GM18517 (cell line): Measurements from ENCODE around the gene LIN52.

Experiments used
- ATAC-seq: cut with Tn5 transposase; IDR thresholded peaks from one replicate; pipeline ENCODE4 v1.9.1; 2021; ENCODE audit warnings: mild to moderate bottlenecking, moderate library complexity; ENCODE audit not compliant: unreplicated experiment

The LIN52 gene

DNA sequence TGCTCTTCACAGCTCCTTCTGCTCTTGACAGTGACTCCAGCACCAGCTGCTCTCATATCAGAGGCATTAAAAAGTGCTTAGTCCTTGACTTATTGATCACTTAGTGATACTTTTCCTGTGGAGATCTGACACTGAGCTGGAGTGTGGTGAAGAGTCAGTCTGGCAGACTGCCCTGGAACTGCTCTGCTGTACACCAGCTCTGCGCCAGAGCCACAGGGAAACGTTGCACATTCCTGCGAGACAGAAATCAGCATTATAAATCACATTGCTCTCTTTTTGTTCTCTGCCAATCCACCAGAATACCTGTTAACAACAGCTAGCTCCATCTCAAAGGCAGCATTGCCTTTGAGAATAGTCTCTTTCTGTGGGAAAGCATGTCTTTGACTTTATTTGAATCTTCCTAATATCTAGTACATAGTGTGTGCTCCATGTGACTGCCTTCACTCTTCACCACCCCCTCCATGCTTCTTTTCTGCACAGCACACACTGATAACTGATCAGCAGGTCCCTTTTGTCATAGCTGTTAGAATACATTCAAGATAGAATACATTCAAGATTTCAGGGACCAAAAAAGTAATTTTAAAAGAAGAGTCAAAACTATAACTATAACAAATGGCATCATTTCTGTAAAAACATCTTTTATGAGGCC lies 106.3 kb downstream of the LIN52 start:
- ATAC-seq, result no peak

DNA sequence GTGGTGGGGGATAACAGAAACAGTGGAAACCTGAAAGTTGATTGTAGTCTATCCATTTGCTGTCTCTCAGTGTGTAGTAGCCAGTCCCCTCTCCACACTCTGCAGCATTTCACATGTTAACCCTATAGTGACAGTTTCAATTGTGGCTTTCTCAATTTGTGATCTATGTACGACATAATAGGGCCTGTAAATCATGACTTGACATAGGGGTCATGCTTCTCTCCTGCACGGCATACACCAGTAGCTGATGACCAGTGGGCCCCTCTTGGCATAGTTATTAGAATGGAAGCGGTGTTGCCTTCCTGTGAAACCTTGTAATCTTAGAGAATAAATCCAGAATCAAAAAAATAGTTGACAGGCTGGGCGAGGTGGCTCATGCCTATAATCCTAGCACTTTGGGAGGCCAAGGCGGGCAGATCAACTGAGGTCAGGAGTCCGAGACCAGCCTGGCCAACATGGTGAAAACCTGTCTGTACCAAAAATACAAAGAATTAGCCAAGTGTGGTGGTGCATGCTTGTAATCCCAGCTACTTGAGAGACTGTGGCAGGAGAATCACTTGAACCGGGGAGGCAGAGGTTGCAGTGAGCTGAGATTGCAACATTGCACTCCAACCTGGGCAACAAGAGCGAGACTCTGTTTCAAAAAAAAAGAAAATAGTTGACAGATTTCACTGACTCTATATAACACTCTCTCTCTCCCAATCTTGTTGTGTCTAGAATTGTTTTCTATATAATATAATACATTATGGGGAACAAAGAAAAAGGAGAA lies 109.9 kb downstream of the LIN52 start:
- no peak for ATAC-seq

DNA sequence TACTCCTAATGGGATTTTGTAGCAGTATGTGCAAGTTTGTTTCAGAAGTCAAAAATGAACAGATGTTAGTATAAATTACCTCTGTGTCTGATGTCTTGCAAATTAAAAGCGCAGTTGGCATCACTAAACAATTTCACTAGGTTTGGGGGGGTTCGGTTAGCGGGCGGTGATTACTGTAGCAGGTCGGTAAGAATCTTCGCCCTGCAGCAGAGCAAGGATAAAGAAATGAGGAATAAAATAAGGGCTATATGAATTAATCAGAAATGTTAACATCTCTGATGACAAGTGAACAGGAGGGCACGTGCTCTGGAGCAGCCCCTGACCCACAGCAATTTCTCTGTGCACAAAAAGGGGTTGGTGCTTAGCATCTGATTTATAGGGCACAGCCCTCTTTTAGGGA lies 110.9 kb downstream of the LIN52 start:
- ATAC-seq, result no peak

GRCh38 chr14:74198441-74199234 lies 113.9 kb downstream of the LIN52 start:
- no peak for ATAC-seq

DNA sequence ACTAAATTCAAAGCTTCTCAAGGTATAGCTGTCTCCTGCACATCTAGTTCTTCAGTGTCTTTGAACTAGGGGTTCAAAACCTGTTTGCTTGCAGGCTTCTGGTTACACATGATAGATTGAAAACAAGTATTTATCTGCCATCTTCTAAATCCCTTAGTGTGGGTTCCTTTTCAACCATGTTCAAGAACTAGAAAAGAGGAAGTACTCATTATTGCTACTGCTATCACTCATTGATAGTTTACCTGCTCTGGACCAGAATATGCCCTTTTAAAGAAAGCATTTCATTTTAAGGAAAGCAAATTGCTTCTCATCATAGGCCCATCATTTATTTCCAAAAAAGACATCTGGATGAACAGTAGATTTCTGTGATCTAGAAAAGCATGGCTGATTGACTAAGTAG lies 117.4 kb downstream of the LIN52 start:
- no peak for ATAC-seq

DNA sequence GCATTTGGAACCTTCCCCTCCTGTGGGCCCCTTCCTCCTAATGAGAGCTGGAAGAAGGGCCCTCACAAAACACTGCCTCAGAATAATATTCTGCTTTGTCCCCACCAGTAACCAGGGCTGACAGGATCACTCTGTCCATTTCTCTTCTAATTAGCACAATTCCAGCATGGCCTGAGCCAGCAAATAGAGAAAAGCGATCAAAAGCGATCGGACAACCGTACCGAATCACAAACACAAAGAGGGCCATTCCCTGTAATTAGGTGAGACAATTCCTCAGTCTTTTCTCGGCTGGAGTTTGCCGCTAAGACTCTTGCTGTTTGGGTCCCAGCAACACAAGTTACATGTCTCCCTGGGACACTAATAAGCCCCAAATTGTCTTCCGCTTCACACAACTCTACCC lies 118.9 kb downstream of the LIN52 start:
- no peak for ATAC-seq

GRCh38 chr14:74204491-74204890 lies 119.7 kb downstream of the LIN52 start:
- ATAC-seq, result no peak

DNA sequence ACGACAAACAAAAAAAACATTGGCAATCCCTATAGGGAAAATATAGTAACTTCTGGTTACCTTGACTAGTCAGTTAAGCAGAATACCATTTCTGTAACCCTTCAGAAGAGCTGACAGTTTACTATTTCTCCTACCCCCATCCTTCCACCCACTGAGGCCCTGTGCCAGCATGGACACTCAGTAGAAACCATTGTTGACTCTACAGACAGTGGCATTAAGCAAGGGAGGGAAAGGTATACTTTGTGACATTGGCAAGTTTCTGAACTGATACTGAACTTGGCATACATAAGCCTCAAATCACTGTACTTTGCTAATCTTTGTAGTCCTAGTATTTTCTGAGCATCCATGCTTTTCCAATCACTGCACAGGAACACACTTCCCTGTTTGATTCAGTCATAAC lies 121.1 kb downstream of the LIN52 start:
- no peak for ATAC-seq

GRCh38 chr14:74207943-74208342 lies 123.2 kb downstream of the LIN52 start:
- ATAC-seq, result no peak

DNA sequence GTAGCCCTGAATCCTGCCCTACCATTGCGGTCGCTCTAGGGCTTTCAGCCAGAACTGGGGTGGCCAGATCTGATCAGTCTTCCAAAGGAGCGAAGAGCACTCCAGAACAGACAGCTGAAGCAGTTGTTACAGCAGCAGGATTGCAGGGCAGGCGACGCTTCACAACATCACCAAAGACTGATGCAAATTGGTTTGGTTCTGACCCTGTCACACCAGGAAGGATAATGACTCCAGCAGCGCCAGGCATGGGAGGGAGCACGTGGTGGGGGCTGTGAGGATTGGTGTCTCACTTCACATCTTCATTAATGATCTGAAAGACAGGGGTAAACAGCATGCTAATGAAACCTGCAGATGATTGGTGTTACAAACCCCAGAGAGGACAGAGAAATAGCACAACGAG lies 123.9 kb downstream of the LIN52 start:
- ATAC-seq, result no peak

DNA sequence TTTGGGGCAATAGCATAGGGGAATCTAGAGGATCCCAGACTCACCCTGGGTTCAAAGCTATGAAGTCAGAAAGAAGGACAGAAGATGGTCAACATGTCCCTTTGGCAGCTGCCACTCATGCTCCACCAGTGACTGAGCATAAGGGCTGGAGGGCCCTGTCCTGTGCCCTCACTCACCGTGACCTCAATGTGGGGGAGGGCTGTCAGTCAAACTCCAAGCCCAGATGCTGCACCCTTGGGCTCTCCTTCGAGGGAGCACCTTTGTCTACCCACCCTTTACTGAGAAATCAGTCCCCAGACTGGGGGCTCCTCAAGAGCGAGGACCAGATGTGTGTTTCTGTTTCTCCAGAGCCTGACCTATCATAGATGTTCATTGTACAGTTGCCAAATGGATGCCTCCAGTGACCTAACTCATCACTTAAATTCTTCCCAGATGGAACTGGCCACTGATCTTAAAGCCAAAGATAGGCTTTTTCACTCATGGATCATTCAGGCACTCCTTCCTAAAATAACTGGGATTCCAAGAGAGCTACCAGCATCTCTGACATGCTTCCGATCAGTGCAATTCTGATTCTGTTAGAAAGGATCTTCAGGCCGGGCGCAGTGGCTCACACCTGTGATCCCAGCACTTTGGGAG lies 127.3 kb downstream of the LIN52 start:
- ATAC-seq, result no peak

DNA sequence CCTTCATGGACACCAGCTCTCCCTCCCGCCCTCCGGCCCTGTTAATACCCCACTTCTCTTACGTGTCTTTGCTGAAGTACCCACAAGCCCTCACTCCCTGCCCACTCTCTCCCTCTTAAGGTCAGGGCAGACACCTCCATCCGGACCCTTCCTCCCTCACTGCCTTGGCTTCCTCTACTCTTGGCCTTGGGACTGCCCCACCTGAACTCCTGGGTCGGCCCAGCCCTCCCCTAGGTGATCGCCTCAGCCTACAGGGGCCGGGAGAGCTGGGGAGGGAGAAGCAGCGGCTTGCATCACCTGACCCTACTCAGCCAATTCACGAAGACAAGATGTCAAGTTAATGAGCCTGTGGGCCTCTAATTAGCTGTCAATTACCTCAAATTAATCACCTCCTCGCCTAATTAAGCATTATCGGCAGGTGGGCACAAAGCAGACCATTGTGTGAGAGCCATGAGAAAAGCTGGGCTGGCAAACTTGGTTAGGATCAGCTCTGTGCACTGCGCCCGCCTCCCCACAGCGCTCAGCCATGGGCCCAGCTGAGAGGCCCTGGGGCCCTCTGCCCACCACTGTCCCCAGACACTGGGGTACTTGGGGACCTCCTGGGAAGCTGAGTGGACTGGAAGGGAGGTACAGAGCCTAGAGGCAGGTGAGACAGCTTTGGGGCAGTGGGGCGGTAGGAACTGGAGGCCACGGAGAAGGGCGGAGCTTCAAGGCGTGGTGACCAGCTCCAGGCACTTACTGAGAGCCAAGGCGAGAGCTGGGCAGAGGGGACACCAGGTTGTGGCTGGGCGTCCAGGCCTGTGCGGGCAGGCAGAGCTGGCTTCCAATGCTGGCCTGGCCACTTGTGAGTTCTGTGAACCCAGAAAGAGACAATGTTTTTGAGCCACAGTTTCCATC lies 129.4 kb downstream of the LIN52 start:
- ATAC-seq, result no peak

- no peak for ATAC-seq
These were observed 131.9 kb downstream of the LIN52 start for GRCh38 chr14:74216671-74217070.

- no peak for ATAC-seq
These were observed 133.1 kb downstream of the LIN52 start for GRCh38 chr14:74217672-74218448.

DNA sequence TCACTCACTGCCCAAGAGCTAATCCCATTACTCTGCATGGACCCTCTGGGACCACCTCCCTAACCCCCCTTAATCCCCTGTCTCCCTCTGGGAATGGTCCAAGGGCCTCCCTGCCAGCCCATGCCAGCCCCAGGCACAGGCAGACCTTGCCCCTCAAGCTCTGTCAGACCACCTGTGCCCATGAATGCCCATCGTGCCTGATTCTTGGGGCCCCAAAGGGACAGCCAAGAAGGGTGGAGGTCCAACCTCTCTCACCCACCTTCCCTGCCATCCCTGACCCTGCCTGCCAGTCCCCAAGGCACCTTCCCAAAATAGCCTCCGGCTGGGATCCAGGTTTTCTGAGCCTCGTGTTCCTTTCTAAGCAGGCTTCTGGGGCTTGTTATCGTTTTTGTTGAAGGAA lies 133.7 kb downstream of the LIN52 start:
- ATAC-seq, result no peak

GRCh38 chr14:74219277-74220205 lies 134.8 kb downstream of the LIN52 start:
- ATAC-seq, result no peak

DNA sequence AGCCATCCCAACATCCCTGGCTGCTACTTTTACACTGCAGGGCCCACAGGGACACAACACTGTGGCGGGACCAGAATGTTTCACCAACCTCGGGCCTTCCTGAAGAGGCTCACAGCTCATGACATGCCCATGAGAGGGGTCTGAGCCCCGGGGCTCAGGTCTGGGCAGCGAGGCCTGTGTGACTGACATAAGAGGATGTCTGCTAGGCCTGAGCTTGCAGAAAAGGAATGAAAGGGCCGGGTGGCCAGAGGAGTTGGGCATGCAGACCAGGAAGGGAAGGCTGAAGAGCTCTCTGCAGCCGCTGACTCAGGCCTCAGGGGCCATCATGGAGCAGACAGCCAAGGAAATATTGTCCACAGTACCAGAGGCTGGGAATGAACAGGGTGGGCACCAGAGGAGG lies 136.2 kb downstream of the LIN52 start:
- ATAC-seq, result no peak

- no peak for ATAC-seq
These were observed 137.0 kb downstream of the LIN52 start for GRCh38 chr14:74221741-74222140.

DNA sequence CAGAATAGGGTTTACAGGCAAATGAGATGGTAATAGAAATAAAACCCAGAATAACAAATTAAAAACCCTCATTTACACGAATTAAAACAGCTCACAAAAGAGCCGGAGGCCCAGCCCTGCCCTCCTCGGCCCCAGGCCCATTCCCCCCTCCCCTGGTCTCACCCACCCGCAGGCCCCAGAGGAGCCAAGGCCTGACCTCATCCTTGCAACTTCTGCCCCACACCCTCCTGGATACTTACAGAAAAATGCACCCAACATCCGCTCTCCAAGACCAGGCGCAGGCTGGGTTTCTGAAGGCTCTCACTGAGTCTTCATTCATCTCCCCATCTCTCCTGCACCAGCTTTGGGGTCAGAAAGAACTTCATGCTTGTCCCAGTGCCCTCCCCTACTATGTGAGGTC lies 138.3 kb downstream of the LIN52 start:
- no peak for ATAC-seq
